GM20431 (cell line): Measurements from ENCODE around the gene HECTD3.

Experiments
- in situ Hi-C: fragments of 300-500 bp; cut with MseI, MboI; formaldehyde crosslinking; loops from one replicate; pipeline ENCODE4 v1.15.0; 2020; ENCODE audit warnings: low sequenced_read_pairs; ENCODE audit not compliant: unreplicated experiment

Gene HECTD3

DNA sequence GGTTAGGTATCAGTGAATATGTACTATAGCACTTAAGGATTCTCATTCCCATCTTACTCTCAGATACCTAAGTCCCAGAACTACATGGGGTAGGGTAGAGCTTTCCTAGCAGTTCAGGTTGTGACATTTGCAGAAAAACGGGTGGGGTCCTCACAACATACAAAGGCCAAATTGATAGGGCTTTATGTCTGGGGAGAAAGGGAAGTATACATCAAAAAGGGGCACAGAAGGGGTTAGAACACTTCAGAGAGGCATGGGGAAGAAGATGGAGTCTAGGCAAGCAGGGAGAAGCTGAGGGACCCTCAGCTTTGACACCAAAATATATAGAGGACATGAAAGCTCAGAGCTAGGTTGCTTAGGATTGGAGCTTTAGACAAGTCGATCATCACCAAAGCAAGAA, 4.6 kb upstream of the HECTD3 start:
- in situ Hi-C loops = loop anchor here (5.0 to 25.0 kb wide), 2 partner anchors 282 to 472 kb away; partner anchors contain the start of gene TESK2

DNA sequence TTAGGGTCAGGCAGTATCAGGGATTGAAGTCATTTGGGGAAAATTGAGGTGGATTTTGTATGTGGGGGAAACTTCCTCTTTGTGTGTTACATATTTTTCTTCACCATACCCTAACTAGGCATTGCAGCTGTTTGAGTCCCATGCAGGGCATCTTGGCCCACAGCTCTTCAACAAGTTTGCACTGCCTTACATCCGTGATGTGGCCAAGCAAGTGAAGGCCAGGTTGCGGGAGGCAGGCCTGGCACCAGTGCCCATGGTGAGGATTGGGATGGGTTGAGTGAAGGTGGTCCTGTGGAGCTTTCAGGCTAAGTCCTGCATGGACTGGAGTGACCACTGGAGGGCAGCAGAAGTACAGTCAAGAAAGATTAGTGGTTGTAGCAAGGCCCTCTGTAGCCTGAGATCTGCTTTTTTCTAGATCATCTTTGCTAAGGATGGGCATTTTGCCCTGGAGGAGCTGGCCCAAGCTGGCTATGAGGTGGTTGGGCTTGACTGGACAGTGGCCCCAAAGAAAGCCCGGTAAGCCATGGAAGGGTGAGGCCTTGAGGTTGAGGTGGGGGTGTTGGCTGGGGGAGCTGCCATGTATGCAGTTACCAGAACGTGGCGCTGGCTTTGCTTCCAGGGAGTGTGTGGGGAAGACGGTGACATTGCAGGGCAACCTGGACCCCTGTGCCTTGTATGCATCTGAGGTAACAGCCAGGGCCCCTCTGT, 3.4 kb upstream of the HECTD3 start:
- in situ Hi-C loops = loop anchor here (5.0 to 25.0 kb wide), 2 partner anchors 283 to 473 kb away; partner anchors contain the start of gene TESK2

DNA sequence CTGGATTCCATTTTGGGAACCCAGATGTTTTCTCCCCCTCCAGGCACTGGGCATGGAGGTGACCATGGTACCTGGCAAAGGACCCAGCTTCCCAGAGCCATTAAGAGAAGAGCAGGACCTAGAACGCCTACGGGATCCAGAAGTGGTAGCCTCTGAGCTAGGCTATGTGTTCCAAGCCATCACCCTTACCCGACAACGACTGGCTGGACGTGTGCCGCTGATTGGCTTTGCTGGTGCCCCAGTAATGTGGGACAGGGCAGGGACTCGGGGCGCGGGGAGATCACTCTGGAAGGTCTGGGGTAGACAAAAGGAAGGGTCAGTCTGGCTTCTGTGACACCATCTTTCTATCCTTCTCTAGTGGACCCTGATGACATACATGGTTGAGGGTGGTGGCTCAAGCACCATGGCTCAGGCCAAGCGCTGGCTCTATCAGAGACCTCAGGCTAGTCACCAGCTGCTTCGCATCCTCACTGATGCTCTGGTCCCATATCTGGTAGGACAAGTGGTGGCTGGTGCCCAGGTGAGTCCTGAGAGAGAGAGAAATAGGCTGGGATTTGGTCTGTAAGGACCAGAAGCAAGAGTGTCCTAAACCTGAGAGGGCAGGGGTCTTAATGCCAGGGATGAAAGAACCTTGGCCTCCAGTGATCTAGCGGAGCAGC, 2.6 kb upstream of the HECTD3 start:
- in situ Hi-C loops = loop anchor here (25.0 kb wide), 1 partner anchor 474 kb away; the partner anchor contains the start of gene TESK2

DNA sequence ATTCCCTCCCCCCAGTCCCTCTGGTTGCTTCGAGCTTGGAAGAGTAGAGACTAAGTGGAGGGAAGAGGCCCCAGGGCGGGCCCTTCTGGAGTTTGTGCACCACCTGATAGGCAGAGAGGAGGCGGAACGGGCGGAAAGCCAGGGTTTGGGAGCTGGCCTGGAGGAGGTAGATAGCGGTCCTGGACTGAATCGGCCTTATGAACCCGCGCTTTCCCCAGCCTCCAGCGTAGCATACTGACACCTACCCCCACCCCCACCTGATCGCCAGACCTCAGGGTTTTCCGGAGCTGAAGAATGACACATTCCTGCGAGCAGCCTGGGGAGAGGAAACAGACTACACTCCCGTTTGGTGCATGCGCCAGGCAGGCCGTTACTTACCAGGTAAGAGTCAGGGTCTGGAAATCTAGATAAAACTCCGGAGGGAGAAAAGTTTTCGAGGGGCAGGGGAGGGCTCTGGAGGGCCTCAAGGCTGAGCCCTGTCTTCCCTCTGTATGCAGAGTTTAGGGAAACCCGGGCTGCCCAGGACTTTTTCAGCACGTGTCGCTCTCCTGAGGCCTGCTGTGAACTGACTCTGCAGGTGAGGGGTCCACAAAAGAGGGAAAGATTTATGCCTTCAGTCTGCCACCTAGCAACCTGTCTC, 1.6 kb upstream of the HECTD3 start:
- in situ Hi-C loops = loop anchor here (25.0 kb wide), 1 partner anchor 475 kb away; the partner anchor contains the start of gene TESK2

DNA sequence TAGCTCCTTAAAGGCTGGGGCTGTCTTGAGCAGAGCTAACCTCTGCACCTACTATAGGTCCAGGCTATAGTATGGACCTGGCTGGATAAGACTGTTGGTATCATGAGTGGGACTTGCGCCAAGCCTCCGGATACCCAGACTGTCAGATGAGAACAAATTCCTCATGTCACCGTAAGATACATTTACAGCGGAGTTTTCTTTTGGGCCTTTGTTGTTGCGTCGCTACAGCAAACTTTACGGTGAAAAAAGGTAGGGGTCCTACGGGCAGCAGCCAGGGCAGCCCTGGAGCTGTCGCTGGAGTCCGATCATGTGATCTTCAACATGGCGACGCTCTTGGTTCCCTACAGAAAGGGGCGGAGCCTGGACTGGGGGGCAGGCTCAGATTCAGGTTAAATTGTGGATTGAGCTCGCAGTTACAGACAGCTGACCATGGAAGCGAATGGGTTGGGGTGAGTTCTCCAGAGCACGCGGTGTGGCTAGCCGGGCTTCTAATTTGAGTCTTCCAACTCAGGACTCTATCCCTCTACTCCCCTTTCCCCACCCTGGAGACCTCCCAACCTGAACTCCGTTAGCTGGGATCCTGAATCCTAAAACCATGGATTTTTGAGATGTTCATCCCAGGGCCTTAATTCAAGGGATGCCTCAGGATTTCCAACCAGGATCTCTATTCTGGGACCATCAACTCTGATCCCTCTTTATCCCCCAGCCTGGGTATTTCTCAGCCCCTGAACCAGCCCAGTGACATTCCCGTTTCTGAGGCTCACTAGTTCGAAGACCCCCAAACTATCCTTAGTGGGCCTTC, 914 bp upstream of the HECTD3 start, which contains the start of gene UROD:
Gene UROD (plus strand): TSS at position 418 of the 802 bp plus-strand sequence. CDS start 12 bp downstream, at position 430.
- in situ Hi-C loops = loop anchor here (25.0 kb wide), 1 partner anchor 475 kb away; the partner anchor contains the start of gene TESK2

DNA sequence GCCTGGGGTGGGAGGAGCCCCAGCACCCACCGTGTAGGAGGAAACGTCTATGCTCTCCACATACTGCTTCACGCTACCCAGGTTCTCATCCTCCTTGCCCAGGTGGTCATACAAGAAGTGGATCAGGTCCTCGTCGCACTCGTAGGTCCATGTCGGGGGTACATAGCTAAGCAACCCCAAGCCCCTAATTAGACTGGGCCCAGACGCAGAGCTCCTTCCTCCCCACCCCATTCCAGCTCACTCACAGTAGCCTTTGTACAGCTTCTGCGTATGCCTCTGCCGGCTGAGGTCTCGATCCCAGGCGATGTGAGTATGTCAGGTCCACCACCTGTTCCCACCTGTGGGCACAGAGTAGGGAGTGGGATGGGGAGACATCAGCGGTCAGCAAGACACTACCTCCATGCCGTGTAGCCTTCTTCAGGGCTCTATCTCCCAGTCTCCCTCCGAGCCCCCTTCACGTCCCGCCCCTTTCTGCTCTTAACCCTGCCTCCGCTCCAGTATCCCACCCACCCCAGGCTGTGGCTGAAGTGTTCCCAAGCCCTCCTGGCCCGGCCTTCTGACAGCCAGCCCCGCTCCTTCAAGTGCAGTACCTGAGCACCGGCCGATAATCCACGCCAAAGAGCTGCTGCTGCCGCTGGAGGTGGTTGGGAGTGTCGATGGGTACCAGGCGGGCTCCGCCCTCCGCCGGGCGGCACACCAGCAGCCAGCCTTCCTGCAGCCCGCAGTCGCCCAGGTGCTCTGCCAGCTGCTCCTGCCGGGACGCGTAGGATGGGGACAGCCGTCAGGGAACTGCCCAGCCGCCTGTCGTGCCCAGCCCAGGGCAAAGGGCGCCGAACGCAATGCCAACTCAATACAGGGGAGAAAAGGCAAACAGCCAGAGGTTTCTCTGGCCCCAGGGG, 919 bp downstream of the HECTD3 start:
- in situ Hi-C loops = loop anchor here (25.0 kb wide), 1 partner anchor 477 kb away; the partner anchor contains the start of gene TESK2

DNA sequence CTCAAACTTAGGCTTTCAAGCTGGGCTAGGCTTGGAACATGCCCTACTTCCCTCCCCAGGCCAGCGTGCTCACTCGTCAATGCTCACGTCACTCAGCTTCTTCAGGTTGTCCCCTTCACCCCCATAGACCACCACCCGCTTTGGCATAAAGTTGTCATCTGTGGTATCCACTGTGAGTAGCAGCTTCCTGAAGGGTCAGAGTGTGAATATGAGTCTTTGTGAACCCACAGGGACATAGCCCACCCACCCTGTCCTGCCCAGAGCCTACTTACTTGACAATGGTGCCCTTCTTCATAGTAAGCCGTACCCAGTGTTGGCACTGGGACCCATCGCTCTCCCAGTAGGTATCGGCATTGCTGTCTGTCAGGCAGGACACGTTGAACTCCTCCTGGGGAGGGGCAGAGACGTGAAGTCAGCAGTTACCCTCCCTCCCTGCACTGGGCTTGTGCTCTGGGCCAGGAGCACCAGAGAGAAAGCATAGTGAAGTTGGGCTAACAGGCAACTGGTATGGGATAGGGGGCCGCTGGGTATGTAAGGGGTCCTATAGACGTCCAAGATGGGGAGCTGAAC, 1.7 kb downstream of the HECTD3 start:
- in situ Hi-C loops = loop anchor here (25.0 kb wide), 1 partner anchor 478 kb away; the partner anchor contains the start of gene TESK2

DNA sequence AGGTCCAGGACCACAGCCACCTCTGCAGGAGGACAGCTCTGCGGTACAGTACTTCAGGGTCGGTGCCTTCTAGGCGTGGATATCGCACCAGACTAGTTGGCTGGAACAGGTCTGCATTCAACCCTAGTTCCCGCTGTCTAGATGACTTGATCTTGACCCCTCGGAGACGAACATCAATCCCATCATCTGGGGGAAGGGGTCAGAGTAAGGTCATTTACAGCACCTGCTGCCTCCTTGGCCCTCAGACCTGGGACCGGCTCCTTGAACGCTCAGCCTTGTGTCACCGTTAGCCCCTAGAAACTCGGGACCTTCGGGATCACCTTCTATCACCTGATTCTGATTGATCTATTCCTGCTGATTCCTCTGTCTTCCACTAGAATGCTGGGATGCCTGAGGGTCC, 2.6 kb downstream of the HECTD3 start:
- in situ Hi-C loops = loop anchor here (25.0 kb wide), 1 partner anchor 479 kb away; the partner anchor contains the start of gene TESK2

DNA sequence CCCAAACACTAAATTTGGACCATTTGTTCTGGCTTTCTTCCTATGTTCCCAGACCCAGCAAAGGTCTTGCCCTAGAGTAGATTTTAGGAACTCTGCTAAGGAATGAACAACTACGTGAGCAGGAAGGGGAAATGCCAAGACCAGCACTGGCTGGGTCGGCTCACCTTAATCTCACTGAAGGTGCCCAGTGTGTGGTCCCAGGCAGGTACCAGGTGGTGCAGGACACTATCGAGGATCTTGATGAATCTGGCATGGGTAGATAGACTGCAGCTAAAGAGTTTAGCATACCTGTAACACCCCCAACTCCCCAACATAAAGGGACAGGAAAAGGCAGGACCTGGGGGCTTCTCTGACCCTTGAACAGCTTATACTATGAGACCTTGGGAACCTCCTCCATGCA, 3.0 kb downstream of the HECTD3 start:
- in situ Hi-C loops = loop anchor here (25.0 kb wide), 1 partner anchor 479 kb away; the partner anchor contains the start of gene TESK2

DNA sequence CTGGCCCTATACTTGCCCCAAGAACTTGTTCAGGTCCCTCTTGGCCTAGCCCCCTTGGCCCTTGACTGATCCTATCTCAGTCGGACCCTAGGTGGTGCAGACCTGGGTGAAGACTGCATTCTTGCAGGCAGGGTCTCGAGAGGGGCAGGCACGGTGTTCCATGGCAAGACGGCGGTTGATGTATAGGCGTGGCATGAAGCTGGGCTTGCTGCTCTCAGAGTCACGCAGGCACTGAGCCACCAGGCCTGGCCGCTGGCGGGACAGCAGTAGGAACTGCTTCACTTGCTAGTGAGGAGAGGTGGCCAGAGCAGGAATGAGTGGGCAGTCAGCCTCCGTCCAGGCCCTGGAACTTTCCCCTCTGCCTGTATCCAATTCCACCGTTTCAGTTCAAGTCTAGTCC, 3.8 kb downstream of the HECTD3 start:
- in situ Hi-C loops = loop anchor here (25.0 kb wide), 1 partner anchor 480 kb away; the partner anchor contains the start of gene TESK2

DNA sequence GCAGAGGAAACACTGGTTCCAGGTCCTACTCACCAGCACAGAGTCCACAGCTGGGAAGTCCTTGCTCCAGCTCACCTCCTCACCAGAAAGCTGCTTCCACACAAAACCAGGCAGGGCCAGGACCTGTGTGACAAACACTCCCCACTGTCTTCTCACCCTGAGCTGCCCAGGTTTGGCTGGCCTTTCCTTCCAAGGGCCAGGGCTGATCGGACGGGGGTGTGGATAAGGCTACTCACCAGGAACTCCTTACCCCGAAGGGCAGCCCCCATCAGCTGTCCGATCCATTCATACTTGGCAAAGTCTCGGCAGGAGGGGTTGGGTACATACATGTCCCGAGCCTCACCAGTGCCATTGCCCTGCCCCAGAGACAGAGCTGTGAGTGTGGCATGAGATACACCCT, 5.4 kb downstream of the HECTD3 start:
- in situ Hi-C loops = loop anchor here (25.0 kb wide), 1 partner anchor 482 kb away; the partner anchor contains the start of gene TESK2

DNA sequence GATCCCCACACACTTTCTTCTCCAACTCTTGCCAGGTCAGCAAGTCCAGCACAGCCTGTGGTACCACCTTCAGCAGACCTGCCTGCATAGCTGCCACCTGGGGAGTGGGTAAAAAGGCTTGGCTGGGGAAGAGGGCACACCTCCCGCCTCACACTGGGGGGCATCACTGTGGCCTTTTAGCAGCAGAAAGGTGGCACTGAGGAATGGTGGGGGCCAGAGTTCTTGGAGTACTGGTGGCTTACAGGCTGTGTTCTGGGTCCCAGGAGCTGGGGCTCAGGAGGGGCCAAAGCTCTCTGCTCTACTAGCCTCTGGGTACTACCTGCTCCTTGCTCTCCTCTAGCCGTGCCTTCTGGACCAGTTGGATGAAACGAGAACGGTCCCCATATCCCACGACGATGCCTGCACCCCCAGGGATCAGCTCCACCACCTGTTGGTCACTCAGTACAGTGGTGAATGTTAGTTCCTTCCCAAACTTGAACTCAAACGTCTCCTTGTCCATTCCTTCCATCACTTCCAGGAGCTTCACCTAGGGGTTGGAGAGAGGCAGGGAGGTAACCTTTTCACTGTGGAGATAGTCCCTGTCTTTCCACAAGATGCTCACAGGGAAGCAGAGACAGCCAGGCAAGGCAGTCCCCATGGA, 6.7 kb downstream of the HECTD3 start:
- in situ Hi-C loops = loop anchor here (25.0 kb wide), 1 partner anchor 483 kb away; the partner anchor contains the start of gene TESK2

DNA sequence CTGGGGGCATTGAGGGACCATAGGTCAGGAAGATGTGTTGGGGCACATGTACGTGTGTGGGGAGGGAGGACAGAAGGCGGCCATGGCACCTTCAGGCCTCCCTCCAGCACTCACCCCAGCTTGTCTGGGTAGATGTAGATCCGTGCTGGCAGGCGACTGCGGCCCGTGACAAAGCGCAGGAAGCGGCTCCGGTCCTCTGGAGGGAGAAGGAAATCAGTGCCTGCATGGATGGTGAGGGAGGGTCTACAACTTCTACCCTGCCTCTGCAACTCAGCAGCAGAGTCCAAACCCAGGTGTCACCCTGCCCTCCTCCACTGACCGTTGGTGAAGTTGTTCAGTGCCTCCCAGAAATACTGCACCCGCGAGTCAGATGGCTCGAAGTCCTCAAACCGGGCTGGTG, 7.4 kb downstream of the HECTD3 start:
- in situ Hi-C loops = loop anchor here (25.0 kb wide), 1 partner anchor 484 kb away; the partner anchor contains the start of gene TESK2

DNA sequence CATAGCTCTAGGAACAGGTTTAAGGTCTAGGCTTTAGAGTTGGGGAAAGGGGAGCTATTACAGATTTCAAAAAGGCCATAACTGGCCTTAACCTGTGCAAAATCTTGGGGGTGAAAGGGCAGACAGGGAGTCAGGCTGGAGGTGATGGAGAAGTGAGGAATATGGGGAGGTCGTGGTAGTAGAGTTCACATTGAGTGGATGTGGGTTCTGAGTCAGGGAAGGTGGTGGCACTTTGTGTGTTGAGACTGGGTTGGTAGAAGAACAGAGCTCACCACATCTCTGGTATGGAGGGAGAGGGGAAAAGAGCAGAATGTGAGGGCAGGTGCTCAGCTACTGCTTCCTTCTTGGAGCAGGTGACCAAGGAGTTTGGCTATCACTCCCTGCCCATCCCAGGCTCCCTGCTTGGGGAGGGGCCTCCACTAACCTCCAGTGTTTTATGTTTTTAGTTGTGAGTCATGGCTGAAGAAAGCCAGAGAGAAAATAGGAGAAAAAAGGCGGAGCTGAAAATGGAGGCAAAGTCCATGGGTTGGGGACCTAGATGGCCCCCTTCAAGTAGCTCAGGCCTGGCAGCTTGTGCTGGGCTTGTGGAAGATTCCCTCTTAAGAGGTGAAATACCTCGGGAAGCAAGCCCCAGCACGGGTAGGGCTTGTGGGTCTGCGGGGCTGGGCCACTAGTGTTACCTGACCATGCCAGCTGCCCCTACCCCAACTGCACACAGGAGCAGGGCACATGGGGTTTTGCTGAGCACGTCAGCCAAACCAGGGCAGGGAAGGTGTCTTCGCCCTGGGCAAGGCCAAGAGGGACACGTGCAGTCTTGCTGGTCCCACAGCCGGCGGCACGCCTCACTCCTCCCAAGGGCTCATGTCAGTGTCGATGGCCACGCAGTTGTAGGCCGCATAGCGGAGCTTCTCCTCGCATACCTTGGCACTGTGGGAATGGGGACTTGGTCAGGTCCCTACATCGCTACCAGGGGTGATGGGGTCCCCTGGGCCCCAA, 8.2 kb downstream of the HECTD3 start:
- in situ Hi-C loops = loop anchor here (25.0 kb wide), 1 partner anchor 484 kb away; the partner anchor contains the start of gene TESK2

DNA sequence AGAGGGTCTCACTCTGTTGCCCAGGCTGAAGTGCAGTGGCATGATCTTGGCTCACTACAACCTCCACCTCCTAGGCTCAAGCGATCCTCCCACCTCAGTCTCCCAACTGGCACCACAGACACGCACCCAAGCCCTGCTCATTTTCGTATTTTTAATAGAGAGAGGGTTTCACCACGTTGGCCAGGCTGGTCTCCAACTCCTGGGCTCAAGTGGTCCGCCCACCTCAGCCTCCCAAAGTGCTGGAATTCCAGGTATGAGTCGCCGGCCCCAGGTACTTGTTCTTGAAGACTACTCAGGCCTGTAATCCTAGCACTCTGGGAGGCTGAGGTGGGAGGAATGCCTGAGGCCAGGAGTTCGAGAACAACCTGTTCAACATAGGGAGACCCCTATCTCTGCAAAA, 9.5 kb downstream of the HECTD3 start:
- in situ Hi-C loops = loop anchor here (25.0 kb wide), 1 partner anchor 486 kb away; the partner anchor contains the start of gene TESK2

DNA sequence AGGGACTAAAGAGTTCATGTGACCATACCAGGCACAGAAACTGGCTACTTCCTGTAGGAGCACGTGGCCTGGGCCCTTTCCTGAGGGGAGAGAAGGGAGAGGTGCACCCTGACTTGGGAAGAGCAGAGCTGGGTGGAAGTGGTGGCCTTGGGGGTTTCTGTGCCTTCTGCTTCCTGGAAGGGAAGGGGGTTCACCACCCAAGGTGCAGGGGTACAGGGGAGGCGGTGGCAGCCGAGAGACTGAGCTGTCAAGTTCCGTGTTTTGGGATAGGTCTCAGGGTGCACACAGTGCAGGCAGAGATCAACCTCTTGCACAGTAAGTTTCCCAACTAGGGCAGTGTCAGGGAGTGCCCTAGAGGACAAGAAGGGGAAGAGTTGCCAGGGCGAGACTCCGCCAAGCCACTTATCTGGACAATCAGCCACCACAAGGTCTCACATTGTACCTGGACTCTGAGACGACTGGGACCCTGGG, 10.1 kb downstream of the HECTD3 start:
- in situ Hi-C loops = loop anchor here (25.0 kb wide), 1 partner anchor 486 kb away; the partner anchor contains the start of gene TESK2
